SK-N-MC (cell line): ENCODE measurements around the gene SMIM23.

ENCODE experiments used
- EZH2 ChIP-seq: fragments of 200-600 bp; sonication (generic); IDR thresholded peaks from one replicate; pipeline ENCODE4 v1.6.1; 2017; ENCODE audit warnings: antibody characterized with exemption
- POLR2AphosphoS5 ChIP-seq: IDR thresholded peaks from 2 replicates; pipeline ENCODE4 v1.6.1; 2012; ENCODE audit warnings: mild to moderate bottlenecking, low read depth, low read length, borderline replicate concordance

GRCh38 chr5:171782332-171782966 lies 3.2 kb upstream of the SMIM23 start:
- TF ChIP-seq POLR2AphosphoS5: no peak
- TF ChIP-seq EZH2: no peak
